ENCODE results near the gene CYBC1. TPM values are rescaled to one million over a fixed set of nuclear protein-coding genes. Genes with fewer than 3 reads are reported as not detected.

The CYBC1 gene
- total and polyA plus RNA-seq, 9 of the 15 experiments (the other 6 are each of a cell fraction or from before 2014, with no cell fraction given) = 1.3 to 71.8 (median 49.9) TPM

GRCh38 chr17:82458179-82458884, 7.8 kb upstream of the CYBC1 start, which contains the start of gene NARF (continued):
- 0 out of 4 replicates have a peak, but pooled peaks of 1 of the 2 experiments have one; percentile 14 for TF ChIP-seq FOXA3 (CRISPR knock-in tag; conservative IDR thresholded peaks at IDR 0.05 in 1 of 2, IDR thresholded peaks at IDR 0.05 in 1 of 2)
- TF ChIP-seq ZNF212 (CRISPR knock-in tag; IDR thresholded peaks at IDR 0.05) = peak; percentile 51; the same call in 1 of the 2 replicates
- peak; percentile 86 for TF ChIP-seq MAX (CRISPR knock-in tag; IDR thresholded peaks at IDR 0.05)
- no peak for TF ChIP-seq CUX1 (CRISPR knock-in tag; IDR thresholded peaks at IDR 0.05)
- TF ChIP-seq HMBOX1 (IDR thresholded peaks at IDR 0.05) = no peak
- no peak for TF ChIP-seq CEBPB (tag; IDR thresholded peaks at IDR 0.05)
- TF ChIP-seq RUNX1 (IDR thresholded peaks at IDR 0.05; ENCODE audit: low read depth) = no peak
- TF ChIP-seq TBP (optimal IDR thresholded peaks at IDR 0.05; ENCODE audit: low read depth, low read length) = peak; percentile 94
- no peak for TF ChIP-seq NCOA6 (IDR thresholded peaks at IDR 0.05)
- peak; percentile 98 for TF ChIP-seq NRF1 (conservative IDR thresholded peaks at IDR 0.05 in 1 of 2, IDR thresholded peaks at IDR 0.05 in 1 of 2)
- no peak for TF ChIP-seq TARDBP (IDR thresholded peaks at IDR 0.05)
- TF ChIP-seq ETV1 (tag; conservative IDR thresholded peaks at IDR 0.05; ENCODE audit: low read depth) = 0 out of 2 replicates have a peak, but pooled peaks have one; percentile 3
- TF ChIP-seq ZNF518B (CRISPR knock-in tag; IDR thresholded peaks at IDR 0.05) = no peak
- TF ChIP-seq TCFL5 (CRISPR knock-in tag; conservative IDR thresholded peaks at IDR 0.05) = no peak
- TF ChIP-seq ZNF146 (CRISPR knock-in tag; IDR thresholded peaks at IDR 0.05; ENCODE audit: unreplicated experiment) = no peak
- TF ChIP-seq SP2 (IDR thresholded peaks at IDR 0.05; ENCODE audit: extremely low read depth, low read depth, low read length, poor library complexity, severe bottlenecking) = peak; percentile 76
- no peak for TF ChIP-seq NR2C1 (IDR thresholded peaks at IDR 0.05)
- no peak for TF ChIP-seq NR2C1 (tag; IDR thresholded peaks at IDR 0.05)
- TF ChIP-seq ZKSCAN1 (IDR thresholded peaks at IDR 0.05; ENCODE audit: low read depth, low read length) = no peak

Measured in K562 (cell line).